GM18511 (cell line): ENCODE data around the gene CIAO3.

Experiments used
- ATAC-seq: cut with Tn5 transposase; IDR thresholded peaks from one replicate; pipeline ENCODE4 v1.9.1; 2021; ENCODE audit warnings: mild to moderate bottlenecking, moderate library complexity; ENCODE audit not compliant: unreplicated experiment

Gene CIAO3

GRCh38 chr16:679814-680624 is 60.8 kb downstream of the CIAO3 start, which contains the start of gene STUB1:
Gene STUB1, plus strand, starts transcription at chr16:680410. Its CDS starts 116 bp downstream, at chr16:680526.
- peak; percentile 51 for ATAC-seq
